WI38 (cell line): ENCODE results near the gene XRRA1.
A peak's percentile ranks its signal among the peaks of the same experiment; 100 is the strongest.

Experiments used
- H3K4me3 ChIP-seq: 2 replicates; pipeline ENCODE4 v1.5.1; 2011; ENCODE audit warnings: low read depth, mild to moderate bottlenecking, control low read depth, low read length
- CTCF ChIP-seq: IDR thresholded peaks from 2 replicates; pipeline ENCODE4 v1.5.1; 2012; ENCODE audit warnings: low read depth, mild to moderate bottlenecking, control low read depth, low read length

XRRA1 gene

GRCh38 chr11:74853223-74853622, 95.7 kb downstream of the XRRA1 start:
- no peak overlapping the region for H3K4me3 ChIP-seq
- TF ChIP-seq CTCF: no peak

GRCh38 chr11:74849525-74850391, 99.1 kb downstream of the XRRA1 start:
- no peak for TF ChIP-seq CTCF

GRCh38 chr11:74847895-74848294, 101.0 kb downstream of the XRRA1 start:
- no peak for TF ChIP-seq CTCF
- no peak overlapping the region for H3K4me3 ChIP-seq

More at GRCh38 chr11:74849525-74850391, 99.1 kb downstream of the XRRA1 start:
- H3K4me3 ChIP-seq: no peak overlapping the region

GRCh38 chr11:74847395-74847794, 101.5 kb downstream of the XRRA1 start:
- TF ChIP-seq CTCF: no peak

GRCh38 chr11:74846770-74847169, 102.1 kb downstream of the XRRA1 start:
- TF ChIP-seq CTCF: 0 out of 2 replicates have a peak, but pooled peaks have one; percentile 6
- H3K4me3 ChIP-seq: no peak overlapping the region

More at GRCh38 chr11:74847395-74847794, 101.5 kb downstream of the XRRA1 start:
- H3K4me3 ChIP-seq: no peak overlapping the region

GRCh38 chr11:74845978-74846517, 102.8 kb downstream of the XRRA1 start:
- H3K4me3 ChIP-seq: no peak overlapping the region
- TF ChIP-seq CTCF: no peak

GRCh38 chr11:74844865-74845264, 104.0 kb downstream of the XRRA1 start:
- TF ChIP-seq CTCF: no peak
- no peak overlapping the region for H3K4me3 ChIP-seq
